GM12874 (cell line): Measurements from ENCODE around the gene DNAJC30.

Experiments
- TF ChIP-seq, protein P1 (sequence below): IDR thresholded peaks from 2 replicates; pipeline ENCODE4 v1.5.1; 2011; ENCODE audit warnings: low read depth, mild to moderate bottlenecking, control low read depth, low read length, moderate library complexity; ENCODE audit not compliant: insufficient read depth

DNAJC30 gene

DNA sequence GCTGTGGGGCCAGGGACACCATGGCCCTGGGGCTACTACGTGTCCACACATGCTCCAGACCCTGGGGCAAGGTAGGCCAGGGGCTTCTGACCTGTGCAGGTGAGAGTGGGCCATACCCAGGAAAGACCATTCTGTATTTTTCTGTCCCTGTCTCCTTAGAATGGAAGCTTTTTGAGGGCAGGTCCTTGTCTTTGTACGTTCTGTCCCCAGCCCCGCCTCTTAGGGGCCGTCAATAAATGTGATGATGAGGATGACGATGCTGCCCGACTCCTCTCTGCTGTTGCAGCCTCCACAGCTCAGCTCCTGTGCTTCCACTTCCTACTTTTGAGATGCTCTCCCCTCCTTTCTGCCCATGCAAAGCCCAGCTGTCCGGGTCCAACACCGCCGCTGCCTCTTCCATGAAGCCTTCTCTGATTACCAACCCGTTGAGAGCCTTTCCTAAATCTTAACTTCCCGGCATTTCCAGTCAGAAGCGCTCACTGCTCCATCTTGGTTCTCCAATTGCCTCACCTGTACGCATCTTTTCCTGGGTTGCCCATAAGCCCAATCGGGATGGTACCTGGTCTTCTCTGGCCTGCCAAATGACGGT, 11.3 kb downstream of the DNAJC30 start:
- TF ChIP-seq, protein P1, sequence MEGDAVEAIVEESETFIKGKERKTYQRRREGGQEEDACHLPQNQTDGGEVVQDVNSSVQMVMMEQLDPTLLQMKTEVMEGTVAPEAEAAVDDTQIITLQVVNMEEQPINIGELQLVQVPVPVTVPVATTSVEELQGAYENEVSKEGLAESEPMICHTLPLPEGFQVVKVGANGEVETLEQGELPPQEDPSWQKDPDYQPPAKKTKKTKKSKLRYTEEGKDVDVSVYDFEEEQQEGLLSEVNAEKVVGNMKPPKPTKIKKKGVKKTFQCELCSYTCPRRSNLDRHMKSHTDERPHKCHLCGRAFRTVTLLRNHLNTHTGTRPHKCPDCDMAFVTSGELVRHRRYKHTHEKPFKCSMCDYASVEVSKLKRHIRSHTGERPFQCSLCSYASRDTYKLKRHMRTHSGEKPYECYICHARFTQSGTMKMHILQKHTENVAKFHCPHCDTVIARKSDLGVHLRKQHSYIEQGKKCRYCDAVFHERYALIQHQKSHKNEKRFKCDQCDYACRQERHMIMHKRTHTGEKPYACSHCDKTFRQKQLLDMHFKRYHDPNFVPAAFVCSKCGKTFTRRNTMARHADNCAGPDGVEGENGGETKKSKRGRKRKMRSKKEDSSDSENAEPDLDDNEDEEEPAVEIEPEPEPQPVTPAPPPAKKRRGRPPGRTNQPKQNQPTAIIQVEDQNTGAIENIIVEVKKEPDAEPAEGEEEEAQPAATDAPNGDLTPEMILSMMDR: no peak

DNA sequence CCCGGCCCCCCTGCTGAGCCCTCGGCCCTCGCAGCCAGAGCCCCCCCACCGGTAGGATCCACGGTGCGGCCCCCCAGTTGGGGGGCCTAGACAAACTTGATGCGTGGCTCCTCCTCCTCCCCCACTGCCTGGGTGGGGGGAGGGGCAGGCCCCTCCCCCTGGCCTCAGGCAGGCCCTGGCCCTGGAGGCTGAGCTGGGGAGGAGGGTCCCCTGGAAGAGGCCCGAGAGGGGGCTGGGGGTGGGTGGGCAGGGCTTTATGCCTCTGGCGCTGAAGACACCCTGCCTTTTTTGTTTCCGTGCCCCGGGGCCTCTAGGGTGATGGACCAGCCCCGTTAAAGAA, 12.0 kb downstream of the DNAJC30 start:
- TF ChIP-seq, protein P1: no peak

DNA sequence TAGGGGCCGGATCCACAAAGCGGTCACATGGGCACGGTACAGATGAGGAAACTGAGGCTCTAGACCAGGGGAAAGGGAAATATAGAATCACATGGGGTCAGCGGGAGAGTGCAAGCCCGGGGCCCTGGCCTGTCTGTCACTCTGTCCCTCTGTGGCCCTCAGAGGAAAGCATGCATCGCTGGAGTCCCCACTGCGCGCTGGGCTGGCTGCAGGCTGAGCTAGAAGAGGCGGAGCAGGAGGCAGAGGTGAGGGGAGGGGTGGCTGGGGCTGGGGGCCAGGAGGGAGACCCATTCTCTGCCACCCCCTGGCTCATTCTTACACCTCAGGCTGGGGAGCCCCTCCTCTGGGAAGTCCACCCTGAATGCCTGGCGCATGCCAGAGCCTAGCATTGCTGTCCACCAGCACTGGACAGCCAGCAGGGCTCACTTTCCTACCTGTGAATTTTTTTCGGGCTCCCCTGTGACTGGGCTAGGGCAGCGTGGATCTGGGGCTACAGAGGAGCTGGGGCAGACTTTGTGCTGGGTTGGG, 13.3 kb downstream of the DNAJC30 start:
- TF ChIP-seq, protein P1: no peak

DNA sequence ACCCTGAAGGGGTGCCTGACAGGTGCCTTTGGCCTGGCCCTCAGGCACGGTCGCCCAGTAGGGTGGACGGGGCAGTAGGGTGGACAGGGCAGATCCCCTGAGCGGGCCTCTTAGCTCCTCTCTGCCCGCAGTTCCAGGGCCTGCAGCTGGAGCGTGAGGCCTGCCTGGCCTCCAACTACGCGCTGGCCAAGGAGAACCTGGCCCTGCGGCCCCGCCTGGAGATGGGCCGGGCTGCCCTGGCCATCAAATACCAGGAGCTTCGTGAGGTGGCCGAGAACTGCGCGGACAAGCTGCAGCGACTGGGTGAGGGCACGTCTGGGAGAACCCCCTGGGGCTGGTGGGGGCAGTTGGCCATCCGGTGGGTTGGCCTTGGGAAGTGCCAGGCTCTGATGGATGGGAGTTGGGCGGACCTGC, 14.0 kb downstream of the DNAJC30 start:
- TF ChIP-seq, protein P1: no peak

DNA sequence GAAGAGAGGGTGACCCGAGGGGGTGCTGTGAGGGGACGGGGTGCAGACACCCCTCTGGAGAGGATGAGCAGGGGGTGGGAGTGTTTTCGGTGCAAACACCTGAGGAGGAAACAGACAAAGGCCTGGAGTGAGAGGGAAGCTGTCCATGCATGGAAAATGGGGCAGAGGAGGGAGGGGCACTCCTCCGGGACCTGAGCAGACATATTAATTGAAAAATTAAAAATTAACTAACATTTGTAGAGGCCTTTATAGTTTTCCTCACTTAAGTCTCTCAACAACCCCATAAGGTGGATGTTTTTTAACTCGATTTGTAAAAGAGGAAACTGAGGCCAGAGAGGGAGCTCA, 14.4 kb downstream of the DNAJC30 start:
- TF ChIP-seq, protein P1: no peak

DNA sequence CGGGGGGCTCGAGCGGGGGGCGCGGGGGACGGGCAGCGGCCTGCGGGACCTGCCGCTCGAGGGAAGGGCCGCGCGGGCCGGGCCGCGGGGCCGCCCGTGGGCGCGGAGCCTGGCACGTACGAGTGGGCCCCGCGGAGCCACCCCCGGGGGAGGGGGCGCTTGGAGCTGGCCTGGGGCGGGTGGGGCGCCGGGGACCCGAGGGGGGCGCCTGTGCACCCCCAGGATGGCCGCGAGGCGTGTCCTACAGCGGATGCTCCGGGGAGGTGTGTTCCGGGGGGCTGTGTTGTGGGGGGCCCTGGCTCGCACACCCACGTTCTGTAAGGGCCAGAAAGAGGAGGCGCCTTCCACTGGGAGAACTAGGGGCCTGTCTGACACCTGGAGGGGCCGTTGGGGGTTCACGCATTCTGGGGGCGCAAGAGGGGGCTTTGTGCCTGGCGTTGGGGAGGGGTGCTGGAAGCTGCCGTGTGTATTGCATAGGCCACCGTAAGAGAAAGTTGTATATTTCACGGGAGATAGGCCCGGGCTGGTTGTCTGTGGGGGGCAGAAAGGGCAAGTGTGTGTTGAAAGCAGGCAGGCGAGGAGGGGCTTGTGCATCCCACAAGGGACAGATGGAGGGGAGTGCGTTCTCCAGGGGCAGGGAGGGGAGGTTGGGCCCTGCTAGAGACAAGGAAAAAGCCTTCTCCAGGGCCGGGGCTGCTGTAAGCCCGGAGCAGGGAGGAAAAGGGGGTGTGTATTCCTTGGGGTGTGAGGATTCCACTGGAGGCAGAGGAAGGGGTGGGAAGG, 15.0 kb downstream of the DNAJC30 start:
- TF ChIP-seq, protein P1: no peak

DNA sequence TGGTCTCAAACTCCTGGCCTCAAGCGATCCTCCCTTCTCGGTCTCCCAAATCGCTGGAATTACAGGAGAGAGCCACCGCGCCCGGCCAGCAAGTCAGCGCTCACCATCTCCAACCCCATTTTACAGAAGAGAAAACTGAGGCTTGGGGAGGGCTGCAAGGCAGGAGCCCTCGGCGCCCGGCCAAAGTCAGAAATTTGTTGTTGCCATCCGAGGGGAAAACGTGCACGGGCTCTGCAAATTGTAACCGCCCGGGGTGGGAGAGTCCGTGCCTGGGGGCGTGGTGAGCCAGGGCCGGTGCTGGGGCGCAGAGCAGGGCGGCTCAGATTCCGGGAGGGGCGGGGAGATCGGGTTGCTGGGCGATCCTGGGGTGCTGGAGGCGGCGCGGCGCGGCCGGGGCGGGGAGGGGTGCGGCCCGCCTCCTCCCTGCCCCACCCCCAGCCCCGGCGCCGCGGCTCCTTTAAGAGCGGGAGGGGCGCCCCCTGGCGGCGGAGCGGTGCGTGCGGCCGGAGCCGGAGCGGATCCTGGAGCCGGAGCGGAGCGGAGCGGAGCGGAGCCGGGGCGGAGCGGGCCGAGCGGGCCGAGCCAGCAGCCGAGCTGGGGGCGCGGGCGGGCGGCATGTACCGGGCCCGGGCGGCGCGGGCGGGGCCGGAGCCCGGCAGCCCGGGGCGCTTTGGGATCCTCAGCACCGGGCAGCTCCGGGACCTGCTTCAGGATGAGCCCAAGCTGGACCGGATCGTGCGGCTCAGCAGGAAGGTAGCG, 15.7 kb downstream of the DNAJC30 start, which contains the start of gene VPS37D:
Gene VPS37D, plus strand, starts transcription at position 488 of the 759 bp plus-strand sequence. Its CDS starts 128 bp downstream, at position 616.
- TF ChIP-seq, protein P1: peak; percentile 88
